RWPE2 (cell line): ENCODE results near the gene ELOF1.

Experiments used
- ATAC-seq: fragments of 200-7000 bp; cut with Tn5 transposase; 3 replicates; pipeline ENCODE4 v1.9.1; 2021; ENCODE audit warnings: low read depth
- DNase-seq: peaks from one replicate; pipeline ENCODE4 v3.0.0-alpha.2; 2020; ENCODE audit warnings: low spot score
- H3K27ac ChIP-seq: fragments of 450-650 bp; 2 replicates; pipeline ENCODE4 v1.5.1; 2017; ENCODE audit warnings: mild to moderate bottlenecking; ENCODE audit not compliant: poor library complexity, severe bottlenecking
- H3K27me3 ChIP-seq: fragments of 250-450 bp; sonication (Bioruptor Pico); 2 replicates; pipeline ENCODE4 v1.5.1; 2021; ENCODE audit warnings: mild to moderate bottlenecking, moderate library complexity; ENCODE audit not compliant: insufficient read depth, poor library complexity, severe bottlenecking
- H3K36me3 ChIP-seq: fragments of 250-450 bp; sonication (Bioruptor Pico); 2 replicates; pipeline ENCODE4 v1.5.1; 2020; ENCODE audit warnings: low read depth, mild to moderate bottlenecking, moderate library complexity
- H3K4me1 ChIP-seq: fragments of 250-450 bp; sonication (Bioruptor Pico); 2 replicates; pipeline ENCODE4 v1.5.1; 2021; ENCODE audit warnings: mild to moderate bottlenecking, moderate library complexity; ENCODE audit not compliant: insufficient read depth, poor library complexity, severe bottlenecking
- H3K4me3 ChIP-seq: fragments of 250-450 bp; sonication (Bioruptor Pico); 2 replicates; pipeline ENCODE4 v1.5.1; 2021; ENCODE audit warnings: mild to moderate bottlenecking, moderate library complexity; ENCODE audit not compliant: severe bottlenecking
- H3K9me3 ChIP-seq: fragments of 250-450 bp; sonication (Bioruptor Pico); 2 replicates; pipeline ENCODE4 v1.5.1; 2021; ENCODE audit warnings: mild to moderate bottlenecking, moderate library complexity; ENCODE audit not compliant: severe bottlenecking
- TF ChIP-seq, protein P1 (sequence below): fragments of 450-650 bp; IDR thresholded peaks from one replicate; pipeline ENCODE4 v1.5.1; 2017; ENCODE audit warnings: mild to moderate bottlenecking, moderate library complexity; ENCODE audit not compliant: poor library complexity, severe bottlenecking

The ELOF1 gene

DNA sequence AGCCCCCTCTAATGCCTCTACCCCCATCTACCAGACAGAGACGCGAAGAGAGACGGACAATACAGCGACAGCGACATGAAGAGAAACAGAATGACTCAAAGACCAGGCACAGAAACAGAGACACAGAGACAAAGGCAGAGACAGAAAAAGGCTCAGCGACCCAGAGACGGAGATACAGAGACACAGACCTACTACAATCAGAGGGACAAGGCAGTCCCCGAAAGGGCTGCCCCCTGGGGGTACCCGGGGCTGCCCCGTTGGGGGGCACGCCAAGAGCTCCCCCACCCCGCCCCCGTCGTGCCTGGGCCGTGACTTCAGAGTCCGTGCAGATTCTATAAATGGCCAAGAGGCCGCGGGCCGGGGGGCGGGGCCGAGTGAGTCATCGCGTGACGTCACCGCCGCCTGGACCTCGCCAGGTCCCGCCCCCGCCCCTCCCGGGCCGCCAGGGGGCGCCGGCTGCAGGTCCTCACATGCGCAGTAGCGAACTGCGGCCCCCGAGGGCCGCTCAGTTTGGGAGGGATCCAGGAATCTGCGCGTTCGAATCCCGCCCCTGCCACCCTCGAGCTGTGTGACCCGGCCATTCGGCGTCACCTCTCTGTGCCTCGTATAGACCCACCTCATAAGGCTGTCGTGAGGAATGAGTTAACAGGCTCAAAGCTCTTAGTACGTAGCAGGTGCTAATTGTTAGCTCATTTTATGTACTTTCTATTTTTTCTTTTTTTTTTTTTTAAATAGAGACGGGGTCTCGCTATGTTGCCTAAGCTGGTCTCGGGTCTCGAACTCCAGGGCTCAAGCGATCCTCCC is 23.0 kb downstream of the ELOF1 start:
- no peak overlapping the region for H3K27ac ChIP-seq
- H3K36me3 ChIP-seq: no peaks in the 10 kb centered on the region
- no peaks in the 10 kb centered on the region for H3K27me3 ChIP-seq
- TF ChIP-seq, protein P1, sequence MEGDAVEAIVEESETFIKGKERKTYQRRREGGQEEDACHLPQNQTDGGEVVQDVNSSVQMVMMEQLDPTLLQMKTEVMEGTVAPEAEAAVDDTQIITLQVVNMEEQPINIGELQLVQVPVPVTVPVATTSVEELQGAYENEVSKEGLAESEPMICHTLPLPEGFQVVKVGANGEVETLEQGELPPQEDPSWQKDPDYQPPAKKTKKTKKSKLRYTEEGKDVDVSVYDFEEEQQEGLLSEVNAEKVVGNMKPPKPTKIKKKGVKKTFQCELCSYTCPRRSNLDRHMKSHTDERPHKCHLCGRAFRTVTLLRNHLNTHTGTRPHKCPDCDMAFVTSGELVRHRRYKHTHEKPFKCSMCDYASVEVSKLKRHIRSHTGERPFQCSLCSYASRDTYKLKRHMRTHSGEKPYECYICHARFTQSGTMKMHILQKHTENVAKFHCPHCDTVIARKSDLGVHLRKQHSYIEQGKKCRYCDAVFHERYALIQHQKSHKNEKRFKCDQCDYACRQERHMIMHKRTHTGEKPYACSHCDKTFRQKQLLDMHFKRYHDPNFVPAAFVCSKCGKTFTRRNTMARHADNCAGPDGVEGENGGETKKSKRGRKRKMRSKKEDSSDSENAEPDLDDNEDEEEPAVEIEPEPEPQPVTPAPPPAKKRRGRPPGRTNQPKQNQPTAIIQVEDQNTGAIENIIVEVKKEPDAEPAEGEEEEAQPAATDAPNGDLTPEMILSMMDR: peak; percentile 95
- no peak for DNase-seq
- H3K9me3 ChIP-seq: no peaks in the 10 kb centered on the region
- no peak overlapping the region for H3K4me3 ChIP-seq
- peaks cover 14% of the 10 kb centered on the region for H3K4me1 ChIP-seq
- ATAC-seq: peak; percentile 48; the same call in 2 of the 3 replicates

DNA sequence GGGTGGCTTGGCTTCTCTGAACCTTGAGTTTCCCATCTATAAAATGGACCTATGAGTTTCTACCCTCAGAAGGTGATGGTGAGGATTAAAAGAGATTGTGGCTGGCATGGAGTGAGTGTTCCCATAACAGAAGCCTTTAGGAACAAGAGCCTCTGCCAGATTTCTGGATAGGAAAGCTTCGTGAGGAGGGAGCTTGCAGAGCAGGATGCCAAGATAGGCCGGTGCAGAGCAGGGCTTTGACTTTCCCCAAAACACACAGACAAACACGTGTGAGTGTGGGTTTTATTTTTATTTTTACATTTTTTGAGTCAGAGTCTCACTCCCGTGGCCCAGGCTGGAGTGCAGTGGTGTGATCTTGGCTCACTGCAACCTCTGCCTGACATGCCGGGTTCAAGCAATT is 24.1 kb downstream of the ELOF1 start:
- Histone ChIP-seq H3K36me3 (no peaks in the 10 kb centered on the region), H3K4me3 (no peak overlapping the region), H3K27me3 (no peaks in the 10 kb centered on the region), H3K9me3 (no peaks in the 10 kb centered on the region), H3K27ac (no peak overlapping the region), H3K4me1 (peaks cover 14% of the 10 kb centered on the region)
- TF ChIP-seq, protein P1: no peak
- DNase-seq: no peak
- ATAC-seq: no peak

GRCh38 chr19:11534538-11534937 is 24.5 kb downstream of the ELOF1 start:
- Histone ChIP-seq H3K4me1 (peaks cover 14% of the 10 kb centered on the region), H3K36me3 (no peaks in the 10 kb centered on the region), H3K27me3 (no peaks in the 10 kb centered on the region), H3K9me3 (no peaks in the 10 kb centered on the region), H3K4me3 (no peak overlapping the region), H3K27ac (no peak overlapping the region)
- DNase-seq: no peak
- no peak for ATAC-seq
- TF ChIP-seq, protein P1: no peak

- H3K9me3 ChIP-seq: no peaks in the 10 kb centered on the region
- DNase-seq (no peak), ATAC-seq (no peak)
- H3K4me1 ChIP-seq: peaks cover 14% of the 10 kb centered on the region
- H3K27ac ChIP-seq: no peak overlapping the region
- H3K36me3 ChIP-seq: no peaks in the 10 kb centered on the region
- TF ChIP-seq, protein P1: peak; percentile 29
- H3K27me3 ChIP-seq: no peaks in the 10 kb centered on the region
- no peak overlapping the region for H3K4me3 ChIP-seq
Observed at GRCh38 chr19:11530432-11530831, 28.6 kb downstream of the ELOF1 start.
